DOHH2 (cell line): ENCODE measurements around the gene MRPS18A.

ENCODE experiments used
- H3F3A ChIP-seq: fragments of 200-600 bp; sonication (generic), shearing (Covaris generic); 2 replicates; pipeline ENCODE4 v1.6.0; 2016; ENCODE audit warnings: antibody characterized with exemption, mild to moderate bottlenecking; ENCODE audit not compliant: control insufficient read depth, insufficient read depth
- H3K27ac ChIP-seq: fragments of 200-600 bp; sonication (generic); 2 replicates; pipeline ENCODE4 v1.5.1; 2014; ENCODE audit warnings: low read depth, mild to moderate bottlenecking, low read length, moderate library complexity
- H3K27me3 ChIP-seq: fragments of 200-600 bp; sonication (generic); 2 replicates; pipeline ENCODE4 v1.6.1; 2014; ENCODE audit warnings: mild to moderate bottlenecking, low read length, mixed read lengths; ENCODE audit not compliant: control insufficient read depth
- H3K36me3 ChIP-seq: fragments of 200-600 bp; sonication (generic); 2 replicates; pipeline ENCODE4 v1.6.1; 2014; ENCODE audit warnings: mild to moderate bottlenecking, low read length, moderate library complexity, mixed read lengths; ENCODE audit not compliant: control insufficient read depth
- H3K4me1 ChIP-seq: fragments of 200-600 bp; sonication (generic); 2 replicates; pipeline ENCODE4 v1.6.1; 2014; ENCODE audit warnings: mild to moderate bottlenecking, low read length, mixed read lengths; ENCODE audit not compliant: control insufficient read depth
- H3K4me2 ChIP-seq: fragments of 200-600 bp; sonication (generic); 2 replicates; pipeline ENCODE4 v1.6.0; 2014; ENCODE audit warnings: mild to moderate bottlenecking, low read length, moderate library complexity
- H3K4me3 ChIP-seq: fragments of 200-600 bp; sonication (generic); 2 replicates; pipeline ENCODE4 v1.5.1; 2014; ENCODE audit warnings: mild to moderate bottlenecking, low read length, mixed read lengths
- H3K79me2 ChIP-seq: fragments of 200-600 bp; sonication (generic); 2 replicates; pipeline ENCODE4 v1.6.1; 2014; ENCODE audit warnings: mild to moderate bottlenecking, low read length, mixed read lengths; ENCODE audit not compliant: control insufficient read depth
- H3K9me2 ChIP-seq: fragments of 200-600 bp; sonication (generic); replicated peaks from 2 replicates; pipeline ENCODE4 v1.6.1; 2014; ENCODE audit warnings: mild to moderate bottlenecking, low read length, mixed read lengths; ENCODE audit not compliant: control insufficient read depth
- H3K9me3 ChIP-seq: fragments of 200-600 bp; sonication (generic); 2 replicates; pipeline ENCODE4 v1.6.1; 2014; ENCODE audit warnings: antibody characterized with exemption, low read length, mixed read lengths; ENCODE audit not compliant: control insufficient read depth, insufficient read depth
- H4K20me1 ChIP-seq: fragments of 200-600 bp; sonication (generic); 2 replicates; pipeline ENCODE4 v1.6.0; 2014; ENCODE audit warnings: low read depth, mild to moderate bottlenecking, antibody characterized with exemption, low read length, moderate library complexity; ENCODE audit not compliant: control insufficient read depth, insufficient read depth
- CTCF ChIP-seq: fragments of 200-600 bp; sonication (generic); IDR thresholded peaks from one replicate; pipeline ENCODE4 v1.5.1; 2014; ENCODE audit warnings: antibody characterized with exemption, mild to moderate bottlenecking, low read depth, low read length; ENCODE audit not compliant: poor library complexity, severe bottlenecking
- EZH2phosphoT487 ChIP-seq: fragments of 200-600 bp; sonication (generic); IDR thresholded peaks from 2 replicates; pipeline ENCODE4 v1.6.1; 2017; ENCODE audit warnings: borderline replicate concordance, mild to moderate bottlenecking, antibody characterized with exemption, low read length, moderate library complexity, mixed read lengths

MRPS18A gene

GRCh38 chr6:43645613-43645964 is 42.0 kb downstream of the MRPS18A start:
- peaks cover 10% of the 10 kb centered on the region for H3K79me2 ChIP-seq
- no peak overlapping the region for H3K27ac ChIP-seq
- no peaks in the 10 kb centered on the region for H3K9me3 ChIP-seq
- TF ChIP-seq CTCF: no peak
- no peak for TF ChIP-seq EZH2phosphoT487
- peaks cover 10% of the 10 kb centered on the region; the same call in 1 of the 2 replicates for H3F3A ChIP-seq
- H3K4me2 ChIP-seq: peak overlapping the region; percentile 58
- no peaks in the 10 kb centered on the region for H4K20me1 ChIP-seq
- peak overlapping the region; percentile 48 for H3K4me3 ChIP-seq
- H3K9me2 ChIP-seq: no peaks in the 10 kb centered on the region
- H3K27me3 ChIP-seq: no peaks in the 10 kb centered on the region
- H3K36me3 ChIP-seq: peaks cover 16% of the 10 kb centered on the region
- peaks cover 8% of the 10 kb centered on the region for H3K4me1 ChIP-seq

GRCh38 chr6:43644940-43645612 is 42.5 kb downstream of the MRPS18A start, which contains the start of gene RSPH9:
RSPH9 (plus strand) TSS chr6:43645036; CDS start chr6:43645099, 63 bp downstream.
- Histone ChIP-seq H3K4me2 (peak within 1 kb of the TSS; percentile 58), H3K27ac (no peak within 1 kb of the TSS), H3K4me1 (peaks cover 8% of the 10 kb centered on the region), H3F3A (peaks cover 10% of the 10 kb centered on the region; the same call in 1 of the 2 replicates), H4K20me1 (no peaks in the 10 kb centered on the region), H3K36me3 (peaks cover 21% of the 10 kb centered on the region), H3K4me3 (peak within 1 kb of the TSS; percentile 48), H3K27me3 (no peaks in the 10 kb centered on the region), H3K9me3 (no peaks in the 10 kb centered on the region), H3K9me2 (no peaks in the 10 kb centered on the region), H3K79me2 (peaks cover 15% of the 10 kb centered on the region)
- no peak for TF ChIP-seq CTCF
- no peak for TF ChIP-seq EZH2phosphoT487

GRCh38 chr6:43639984-43640800 is 47.4 kb downstream of the MRPS18A start:
- Histone ChIP-seq H3K9me2 (no peaks in the 10 kb centered on the region), H3K79me2 (peaks cover 64% of the 10 kb centered on the region), H3K36me3 (peaks cover 62% of the 10 kb centered on the region), H4K20me1 (no peaks in the 10 kb centered on the region), H3K27ac (no peak overlapping the region), H3K4me3 (no peak overlapping the region), H3F3A (peaks cover 10% of the 10 kb centered on the region; the same call in 1 of the 2 replicates), H3K4me1 (peaks cover 36% of the 10 kb centered on the region), H3K9me3 (no peaks in the 10 kb centered on the region), H3K27me3 (no peaks in the 10 kb centered on the region), H3K4me2 (no peak overlapping the region)
- TF ChIP-seq CTCF (no peak), EZH2phosphoT487 (no peak)
